GM12878 (cell line): Measurements from ENCODE around the gene HEMK1. TPM values are rescaled to one million over a fixed set of nuclear protein-coding genes. Genes with fewer than 3 reads are reported as not detected.

Experiments used
- ATAC-seq: fragments of 200-7000 bp; cut with Tn5 transposase; 3 replicates; pipeline ENCODE4 v1.9.1; 2020; ENCODE audit warnings: mild to moderate bottlenecking, moderate library complexity
- BruUV-seq: library from RNA; stranded (reverse); fragments of 400-500 nt; replicated peaks from 2 replicates; lab custom pipeline; 2021; lab: Mats Ljungman, UMichigan
- CTCF ChIA-PET: fragments of 300-600 bp; sonication (Branson Sonifier 250); formaldehyde crosslinking; extraction: SDS; loops from one replicate; lab custom pipeline; 2021; ENCODE audit warnings: inconsistent platforms; lab: Yijun Ruan, JAX
- POLR2A ChIA-PET: fragments of 350-600 bp; formaldehyde crosslinking; extraction: SDS; loops from one replicate; lab custom pipeline; 2021; ENCODE audit warnings: inconsistent platforms; lab: Charles Lee
- RAD21 ChIA-PET: fragments of 300-600 bp; sonication (Branson Sonifier 250); formaldehyde crosslinking; loops from one replicate; lab custom pipeline; 2023; ENCODE audit warnings: antibody characterized with exemption; ENCODE audit not compliant: unreplicated experiment; lab: Charles Lee
- SMC1A ChIA-PET: fragments of 300-600 bp; sonication (Branson Sonifier 250); formaldehyde crosslinking; loops from one replicate; lab custom pipeline; 2023; ENCODE audit not compliant: unreplicated experiment, uncharacterized antibody; lab: Charles Lee
- DNase-seq: peaks from one replicate; pipeline ENCODE4 v3.0.0-alpha.2; 2011; ENCODE audit warnings: low read depth, low spot score
- FAIRE-seq: peaks from 3 replicates; lab custom pipeline; 2011; peaks lifted over from hg19 to GRCh38; lab: Jason Lieb, UNC
- H2AFZ ChIP-seq: 2 replicates; pipeline ENCODE4 v1.6.0; 2011; ENCODE audit warnings: low read depth, low read length, control low read depth; ENCODE audit not compliant: control insufficient read depth
- H3K27ac ChIP-seq: 2 replicates; pipeline ENCODE4 v1.5.1; 2011; ENCODE audit warnings: control low read depth; ENCODE audit not compliant: control insufficient read depth, insufficient read depth
- H3K27me3 ChIP-seq, 2 experiments: replicated peaks in 1 of 2; 2 replicates each; pipeline versions ENCODE4 v1.6.0 to v1.6.1; 2011; ENCODE audit warnings: low read length in 1 of 2; ENCODE audit not compliant: control insufficient read depth in 2 of 2, insufficient read depth in 2 of 2
- H3K36me3 ChIP-seq, 2 experiments: 2 replicates each; pipeline ENCODE4 v1.5.1; 2011; ENCODE audit warnings: low read length in 1 of 2; ENCODE audit not compliant: control insufficient read depth in 2 of 2, insufficient read depth in 2 of 2
- H3K4me1 ChIP-seq: 2 replicates; pipeline ENCODE4 v1.6.1; 2011; ENCODE audit warnings: mild to moderate bottlenecking, low read length, moderate library complexity, mixed read lengths; ENCODE audit not compliant: control insufficient read depth, insufficient read depth
- H3K4me2 ChIP-seq: 2 replicates; pipeline ENCODE4 v1.6.0; 2011; ENCODE audit warnings: control low read depth; ENCODE audit not compliant: control insufficient read depth, insufficient read depth
- H3K4me3 ChIP-seq: fragments of 200-600 bp; sonication (generic); 2 replicates; pipeline ENCODE4 v1.5.1; 2016
- H3K79me2 ChIP-seq: 2 replicates; pipeline ENCODE4 v1.6.0; 2011; ENCODE audit warnings: low read length; ENCODE audit not compliant: control insufficient read depth, insufficient read depth
- H3K9ac ChIP-seq: 2 replicates; pipeline ENCODE4 v1.8.0; 2011; ENCODE audit warnings: low read length, control low read depth, mixed read lengths; ENCODE audit not compliant: control insufficient read depth, insufficient read depth
- H3K9me3 ChIP-seq: replicated peaks from 3 replicates; pipeline ENCODE4 v1.5.1; 2011; ENCODE audit warnings: mild to moderate bottlenecking, low read length; ENCODE audit not compliant: control insufficient read depth, insufficient read depth
- H4K20me1 ChIP-seq: 2 replicates; pipeline ENCODE4 v1.6.0; 2011; ENCODE audit not compliant: control insufficient read depth, insufficient read depth
- BHLHE40 ChIP-seq, 2 experiments: fragments of 450-650 bp in 1 of 2; IDR thresholded peaks; 2 replicates each; pipeline ENCODE4 v1.6.1; 2011 to 2017; ENCODE audit warnings: low read depth in 2 of 2, borderline replicate concordance in 1 of 2, improper control_type of control experiment in 1 of 2, low read length in 1 of 2, mild to moderate bottlenecking in 1 of 2
- CHD4 ChIP-seq: fragments of 200-600 bp; sonication (generic); IDR thresholded peaks from 2 replicates; pipeline ENCODE4 v1.6.1; 2016; ENCODE audit warnings: mild to moderate bottlenecking
- MTA2 ChIP-seq: fragments of 450-650 bp; IDR thresholded peaks from 2 replicates; pipeline ENCODE4 v1.6.1; 2016; ENCODE audit warnings: low read depth, mild to moderate bottlenecking, moderate library complexity
- SKIL ChIP-seq: fragments of 450-650 bp; IDR thresholded peaks from 2 replicates; pipeline ENCODE4 v1.6.1; 2017; ENCODE audit warnings: mild to moderate bottlenecking, low read depth, inconsistent platforms; ENCODE audit not compliant: poor library complexity, severe bottlenecking
- WGBS: methylation state at CpG from one replicate; pipeline ENCODE4 v1.1.6; 2016; ENCODE audit warnings: low lambda C conversion rate; ENCODE audit not compliant: insufficient replicate concordance, insufficient coverage; ENCODE audit errors: missing lambda C conversion rate; 5-methylcytosine and 5-hydroxymethylcytosine counted together
- in situ Hi-C: fragments of 300-500 bp; cut with MboI; formaldehyde crosslinking; loops from 9 replicates; pipeline ENCODE4 v1.14.3; 2018; ENCODE audit warnings: mixed read lengths
- intact Hi-C: fragments of 100-400 bp; cut with micrococcal nuclease; formaldehyde crosslinking; loops from one replicate; pipeline ENCODE4 v1.14.2; 2022; ENCODE audit not compliant: unreplicated experiment
- polyA plus RNA-seq, 11 experiments: library from polyadenylated mRNA; depleted of rRNA in 4 of 11; unstranded in 6 of 11; stranded (reverse) in 5 of 11; fragments of >200 nt; fragmentation: Nextera tagmentation in 4 of 11; fragmentation: Illumina TruSeq in 1 of 11; extraction: Ambion mirVana in 4 of 11; extraction: Trizol in 1 of 11; gene quantifications; 1 replicate in 1 of 11; 2 replicates in 10 of 11; pipeline versions ENCODE4 v1.2.1 to v1.2.3, GENCODE V29; 2011 to 2016; ENCODE audit warnings: inconsistent platforms in 2 of 11, missing spikeins in 2 of 11, low read depth in 1 of 11
- total RNA-seq, 4 experiments: library from RNA; depleted of rRNA in 3 of 4; stranded (reverse); fragments of >200 nt in 3 of 4; fragmentation: Illumina TruSeq in 1 of 4; extraction: Trizol in 1 of 4; gene quantifications; 2 replicates each; pipeline versions ENCODE4 v1.2.1 to v1.2.3, GENCODE V29; 2013 to 2021
- TF ChIP-seq, protein P1 (sequence below): fragments of 450-650 bp; IDR thresholded peaks from 2 replicates; pipeline ENCODE4 v1.6.1; 2016; ENCODE audit warnings: mild to moderate bottlenecking

HEMK1 gene
- total and polyA plus RNA-seq, 10 of the 15 experiments (the other 5 are each of a cell fraction or from before 2014, with no cell fraction given), result 2.8 to 19.0 (median 12.0) TPM

DNA sequence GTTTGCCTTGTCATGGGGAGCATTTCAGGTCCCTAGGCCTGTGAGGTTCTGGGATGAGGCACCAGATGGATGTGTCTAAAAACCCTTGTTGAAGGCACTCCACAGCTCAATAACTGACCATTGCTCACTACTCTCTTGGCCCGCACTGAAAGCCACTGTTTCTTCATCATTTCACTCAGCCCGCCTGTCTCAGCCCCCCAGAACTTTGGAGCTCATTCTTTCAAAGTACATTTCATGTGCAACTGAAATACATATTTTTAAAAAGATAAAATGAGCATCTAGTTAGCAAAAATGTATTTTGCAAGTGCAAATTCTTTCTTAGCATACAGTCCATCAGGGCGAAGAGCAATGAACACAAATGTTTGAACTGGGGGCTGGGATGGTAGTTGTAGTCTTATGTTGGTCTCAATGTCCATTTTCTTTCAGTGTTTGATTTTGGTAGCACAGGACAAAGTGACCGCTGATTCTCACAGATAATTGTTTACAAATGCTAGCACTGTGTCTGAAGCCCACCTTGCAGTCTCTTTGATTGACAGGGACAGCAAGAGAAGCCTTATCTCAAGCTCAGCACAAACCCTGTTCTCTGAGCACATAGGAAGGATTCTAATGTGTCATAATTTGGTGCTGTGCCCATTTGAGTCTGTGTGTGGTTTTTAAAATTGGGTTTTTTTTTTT lies 19.6 kb downstream of the HEMK1 start:
- no peaks in the 10 kb centered on the region for H4K20me1 ChIP-seq
- no TSS peak for BruUV-seq
- ChIA-PET SMC1A (interaction anchor here (1.1 to 10.0 kb wide), 5 partner anchors 10 to 24 kb away, joined by 3 to 186 read pairs (median 21); partner anchors contain the start of genes C3orf18, CISH, HEMK1 and MAPKAPK3), RAD21 (interaction anchor here (1.0 to 8.2 kb wide), 9 partner anchors 8 to 33 kb away, joined by 3 to 135 read pairs (median 11); partner anchors contain the start of genes C3orf18, CISH, HEMK1 and MAPKAPK3), POLR2A (interaction anchor here (0.6 to 7.0 kb wide), 8 partner anchors 12 to 225 kb away, joined by 3 to 65 read pairs (median 8); partner anchors contain the start of genes C3orf18, CISH and HEMK1), CTCF (interaction anchor here (0.8 to 11.1 kb wide), 5 partner anchors 10 to 801 kb away, joined by 4 to 317 read pairs (median 42); partner anchors contain the start of genes C3orf18, CISH, HEMK1 and MAPKAPK3)
- WGBS, result 51% methylated on average over 4 of the region's 4 CpGs
- peak overlapping the region; percentile 65 for H3K4me2 ChIP-seq
- peak overlapping the region; percentile 51 for H3K27ac ChIP-seq
- in situ Hi-C loops (no loop called here), intact Hi-C loops (no loop called here)
- H3K36me3 ChIP-seq, result no peaks in the 10 kb centered on the region
- H3K79me2 ChIP-seq, result no peaks in the 10 kb centered on the region
- TF ChIP-seq BHLHE40 (IDR thresholded peaks at IDR 0.05; ENCODE audit: borderline replicate concordance in 1 of 2, low read depth in 2 of 2, low read length in 1 of 2), result no peak
- TF ChIP-seq MTA2, result 0 out of 2 replicates have a peak, but pooled peaks have one; percentile 2
- TF ChIP-seq CHD4, result 0 out of 2 replicates have a peak, but pooled peaks have one; percentile 6
- peak; percentile 9 for TF ChIP-seq SKIL
- TF ChIP-seq, protein P1, sequence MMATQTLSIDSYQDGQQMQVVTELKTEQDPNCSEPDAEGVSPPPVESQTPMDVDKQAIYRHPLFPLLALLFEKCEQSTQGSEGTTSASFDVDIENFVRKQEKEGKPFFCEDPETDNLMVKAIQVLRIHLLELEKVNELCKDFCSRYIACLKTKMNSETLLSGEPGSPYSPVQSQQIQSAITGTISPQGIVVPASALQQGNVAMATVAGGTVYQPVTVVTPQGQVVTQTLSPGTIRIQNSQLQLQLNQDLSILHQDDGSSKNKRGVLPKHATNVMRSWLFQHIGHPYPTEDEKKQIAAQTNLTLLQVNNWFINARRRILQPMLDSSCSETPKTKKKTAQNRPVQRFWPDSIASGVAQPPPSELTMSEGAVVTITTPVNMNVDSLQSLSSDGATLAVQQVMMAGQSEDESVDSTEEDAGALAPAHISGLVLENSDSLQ, result peak; percentile 72
- no peak overlapping the region; the same call in 1 of the 2 replicates for H3K9ac ChIP-seq
- ATAC-seq, result no peak
- no peaks in the 10 kb centered on the region for H3K9me3 ChIP-seq
- H2AFZ ChIP-seq, result peak overlapping the region; percentile 6; the same call in 1 of the 2 replicates
- no peak for FAIRE-seq
- H3K27me3 ChIP-seq, result no peaks in the 10 kb centered on the region
- peaks cover 35% of the 10 kb centered on the region for H3K4me1 ChIP-seq
- H3K4me3 ChIP-seq, result no peak overlapping the region
- no peak for DNase-seq
